ENCODE measurements around the gene RNGTT.
"Not testable (repeated sequence)": the region's sequence is repeated elsewhere in the genome, so short reads cannot be mapped to it uniquely, and the experiment has no call there.

DNA sequence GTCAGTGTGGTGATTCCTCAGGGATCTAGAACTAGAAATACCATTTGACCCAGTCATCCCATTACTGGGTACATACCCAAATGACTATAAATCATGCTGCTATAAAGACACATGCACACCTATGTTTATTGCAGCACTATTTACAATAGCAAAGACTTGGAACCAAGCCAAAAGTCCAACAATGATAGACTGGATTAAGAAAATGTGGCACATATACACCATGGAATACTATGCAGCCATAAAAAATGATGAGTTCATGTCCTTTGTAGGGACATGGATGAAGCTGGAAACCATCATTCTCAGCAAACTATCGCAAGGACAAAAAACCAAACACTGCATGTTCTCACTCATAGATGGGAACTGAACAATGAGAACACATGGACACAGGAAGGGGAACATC is 247.0 kb downstream of the RNGTT start:
- TF ChIP-seq EZH2 (IDR thresholded peaks at IDR 0.05; ENCODE audit: low read length, unreplicated experiment); EZH2phosphoT487 (IDR thresholded peaks at IDR 0.05; ENCODE audit: borderline replicate concordance, low read length): not testable (repeated sequence)
- TF ChIP-seq, protein P1, sequence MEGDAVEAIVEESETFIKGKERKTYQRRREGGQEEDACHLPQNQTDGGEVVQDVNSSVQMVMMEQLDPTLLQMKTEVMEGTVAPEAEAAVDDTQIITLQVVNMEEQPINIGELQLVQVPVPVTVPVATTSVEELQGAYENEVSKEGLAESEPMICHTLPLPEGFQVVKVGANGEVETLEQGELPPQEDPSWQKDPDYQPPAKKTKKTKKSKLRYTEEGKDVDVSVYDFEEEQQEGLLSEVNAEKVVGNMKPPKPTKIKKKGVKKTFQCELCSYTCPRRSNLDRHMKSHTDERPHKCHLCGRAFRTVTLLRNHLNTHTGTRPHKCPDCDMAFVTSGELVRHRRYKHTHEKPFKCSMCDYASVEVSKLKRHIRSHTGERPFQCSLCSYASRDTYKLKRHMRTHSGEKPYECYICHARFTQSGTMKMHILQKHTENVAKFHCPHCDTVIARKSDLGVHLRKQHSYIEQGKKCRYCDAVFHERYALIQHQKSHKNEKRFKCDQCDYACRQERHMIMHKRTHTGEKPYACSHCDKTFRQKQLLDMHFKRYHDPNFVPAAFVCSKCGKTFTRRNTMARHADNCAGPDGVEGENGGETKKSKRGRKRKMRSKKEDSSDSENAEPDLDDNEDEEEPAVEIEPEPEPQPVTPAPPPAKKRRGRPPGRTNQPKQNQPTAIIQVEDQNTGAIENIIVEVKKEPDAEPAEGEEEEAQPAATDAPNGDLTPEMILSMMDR (conservative IDR thresholded peaks at IDR 0.05; ENCODE audit: low read depth, low read length) = not testable (repeated sequence)

All from PC-3 (cell line).